ENCODE data around the gene RELN.

GRCh38 chr7:103683348-103683747, 306.1 kb downstream of the RELN start:
- no peak for TF ChIP-seq POLR2A (IDR thresholded peaks at IDR 0.05)
- no peak for TF ChIP-seq CTCF (IDR thresholded peaks at IDR 0.05)
- TF ChIP-seq EP300 (IDR thresholded peaks at IDR 0.05), result no peak

Measured in gastroesophageal sphincter (tissue), 3 donors.